Measurements from ENCODE around the gene TCTN1.

The TCTN1 gene

DNA sequence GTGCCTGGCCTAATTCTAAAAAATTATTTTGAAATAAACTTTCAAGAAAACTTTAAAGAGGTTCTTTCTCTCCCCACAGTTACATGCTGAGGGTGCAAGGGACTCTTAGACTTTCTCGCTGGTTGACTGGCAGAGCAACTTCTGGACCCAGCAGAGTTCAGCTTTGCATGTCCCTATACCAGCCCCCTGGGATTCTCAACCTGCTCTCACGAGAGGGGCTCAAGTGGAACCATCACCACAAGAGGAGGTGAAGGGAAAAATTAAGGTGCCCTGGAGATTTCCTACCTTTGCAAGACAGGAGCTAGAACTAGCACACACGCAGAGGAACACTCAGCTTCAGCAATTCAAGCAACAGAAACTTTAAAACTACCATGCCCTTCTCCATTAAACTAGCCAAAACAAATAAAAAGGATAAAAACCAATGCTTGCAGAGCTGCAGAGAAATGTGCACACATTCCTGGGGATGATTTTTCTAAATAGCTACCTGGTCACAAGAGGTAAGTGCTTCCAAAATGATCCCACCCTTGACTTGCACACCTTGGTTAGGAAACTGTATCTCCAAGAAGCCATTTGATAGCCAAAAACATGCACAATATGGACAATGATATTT lies 72.5 kb downstream of the TCTN1 start:
- DNase-seq = no peak

DNA sequence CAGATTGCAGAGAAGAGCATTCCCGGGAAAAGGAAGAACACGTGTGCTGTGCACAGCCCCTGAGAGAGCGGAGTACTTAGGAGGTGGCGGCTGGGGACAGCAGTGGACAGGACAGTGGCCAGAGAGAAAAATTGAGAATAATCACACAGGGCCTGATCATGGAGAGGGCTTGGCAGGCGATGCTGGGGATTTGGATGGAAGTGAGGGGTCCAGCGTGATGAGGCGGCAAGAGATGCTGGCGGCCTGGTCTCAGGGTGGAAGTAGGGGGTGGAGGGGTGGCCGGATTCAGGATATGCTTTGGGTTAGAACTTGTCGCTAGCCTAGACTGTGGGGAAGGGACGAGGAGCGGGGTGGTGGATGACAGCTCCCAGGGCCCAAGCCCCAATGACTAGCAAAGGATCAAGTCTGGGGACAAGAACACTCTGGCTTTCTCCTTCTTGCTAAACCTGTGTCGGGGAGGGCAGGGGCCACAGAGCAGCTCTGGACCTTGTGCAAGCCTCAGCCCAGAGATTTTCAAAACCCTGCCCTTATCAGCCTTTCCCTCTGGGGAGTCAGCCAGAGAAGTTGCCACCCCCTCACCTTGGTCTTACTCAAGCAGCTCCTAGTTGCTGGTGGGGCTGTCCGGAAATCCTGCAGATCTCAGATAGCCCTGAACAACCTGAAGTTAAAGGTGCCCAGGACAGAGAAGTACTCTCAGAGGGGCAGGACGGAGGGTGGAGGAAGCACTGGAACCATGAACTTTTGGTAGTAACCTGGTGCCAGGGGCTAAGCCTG lies 73.7 kb downstream of the TCTN1 start:
- no peak for DNase-seq

DNA sequence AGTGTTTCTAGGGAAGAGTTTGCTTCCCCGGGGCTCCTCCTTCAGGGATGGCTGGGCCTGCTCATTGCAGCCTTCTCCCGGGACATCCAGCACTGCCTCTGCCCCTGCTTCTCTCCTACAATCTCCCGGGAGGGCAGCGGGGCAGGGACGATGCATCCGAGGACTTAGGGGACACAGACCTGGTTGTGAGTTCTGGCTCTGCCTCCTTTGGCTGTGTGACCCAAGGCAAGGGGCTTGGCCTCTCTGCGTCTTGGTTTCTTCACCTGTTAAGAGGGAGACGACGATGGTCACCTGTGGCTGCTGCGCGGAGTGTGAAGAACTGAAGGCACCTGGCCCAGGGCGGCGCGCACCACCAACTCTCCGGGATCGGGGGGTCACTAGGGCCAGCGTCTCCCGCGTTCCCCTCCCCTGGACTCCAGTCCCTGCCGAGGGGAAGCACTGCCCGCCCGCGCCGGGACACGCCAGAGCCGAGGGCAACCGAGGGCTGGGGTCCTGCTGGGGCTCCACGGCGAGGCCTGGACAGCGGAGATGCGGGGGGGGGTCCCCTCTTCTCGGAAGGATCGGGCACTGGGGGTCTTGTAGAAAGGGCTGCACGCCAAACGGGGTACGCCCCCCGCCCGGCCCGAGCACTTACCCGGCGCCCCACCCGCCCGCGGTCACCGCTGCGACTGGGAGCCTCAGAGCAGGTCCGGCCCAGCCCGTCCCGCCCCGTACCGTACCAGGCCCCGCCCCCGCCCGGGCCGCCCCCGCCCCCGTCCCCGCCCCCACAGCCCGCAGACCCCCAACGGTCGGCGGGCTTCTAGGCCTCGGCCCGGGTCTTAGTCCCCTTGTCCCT lies 74.7 kb downstream of the TCTN1 start, which contains the start of gene HVCN1:
HVCN1 (minus strand) TSS at position 670 of the 835 bp plus-strand sequence. CDS start 5,870 bp downstream, outside the sequence.
- no peak for DNase-seq

DNA sequence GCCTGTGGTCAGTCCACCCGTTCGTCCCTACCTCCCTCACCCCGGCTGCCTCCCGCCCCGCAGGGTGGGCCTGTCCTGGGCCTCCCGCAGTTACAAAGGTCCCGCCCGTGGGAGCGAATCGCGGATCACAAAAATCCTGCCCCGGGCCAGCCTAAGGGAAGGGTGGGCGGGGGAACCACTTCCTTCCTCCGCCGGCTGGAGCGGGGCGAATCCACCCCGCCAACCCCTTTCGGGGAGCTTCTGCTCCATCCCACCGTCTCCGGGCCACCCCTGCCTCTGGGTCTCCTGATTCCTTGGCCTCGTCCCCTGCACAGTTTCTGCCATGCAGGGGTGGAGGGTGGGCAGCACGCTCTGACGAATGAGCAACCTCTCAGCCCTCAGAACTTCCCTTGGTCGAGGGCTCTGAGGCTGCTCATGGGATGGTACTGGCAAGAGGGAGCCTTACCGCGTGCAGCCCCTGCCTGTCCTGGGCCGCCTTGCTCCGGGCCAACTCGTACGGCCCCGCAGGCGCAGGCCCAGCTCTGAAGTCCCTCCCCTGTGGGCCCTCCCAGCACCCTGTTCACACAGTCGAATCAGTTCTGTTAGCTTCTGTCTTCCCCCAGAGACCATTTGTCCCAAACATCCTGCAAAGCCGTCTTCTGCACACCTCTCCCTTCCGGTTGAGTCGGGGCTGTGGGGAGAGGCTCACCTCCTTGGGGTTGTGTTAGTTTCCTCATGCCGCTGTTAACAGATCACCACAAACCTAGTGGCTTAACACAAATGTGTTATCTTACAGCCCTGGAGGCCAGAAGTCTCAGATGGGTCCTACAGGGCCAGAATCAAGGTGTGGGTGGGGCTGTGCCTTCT lies 75.6 kb downstream of the TCTN1 start:
- peak; percentile 77 for DNase-seq

DNA sequence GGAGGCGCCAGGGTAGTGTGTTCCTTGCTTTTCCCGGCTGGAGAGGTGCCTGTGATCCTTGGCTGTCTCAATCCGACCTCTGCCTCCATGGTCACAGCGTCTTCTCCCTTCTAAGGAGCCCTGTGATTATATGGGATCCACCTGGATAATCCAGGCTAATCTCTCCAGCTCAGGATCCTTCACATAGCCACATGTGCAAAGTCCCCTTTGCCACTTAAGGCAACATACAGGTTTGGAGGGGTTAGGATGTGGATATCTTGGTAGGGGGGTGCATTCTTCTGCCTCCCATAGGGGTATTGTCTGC lies 76.2 kb downstream of the TCTN1 start:
- no peak for DNase-seq

DNA sequence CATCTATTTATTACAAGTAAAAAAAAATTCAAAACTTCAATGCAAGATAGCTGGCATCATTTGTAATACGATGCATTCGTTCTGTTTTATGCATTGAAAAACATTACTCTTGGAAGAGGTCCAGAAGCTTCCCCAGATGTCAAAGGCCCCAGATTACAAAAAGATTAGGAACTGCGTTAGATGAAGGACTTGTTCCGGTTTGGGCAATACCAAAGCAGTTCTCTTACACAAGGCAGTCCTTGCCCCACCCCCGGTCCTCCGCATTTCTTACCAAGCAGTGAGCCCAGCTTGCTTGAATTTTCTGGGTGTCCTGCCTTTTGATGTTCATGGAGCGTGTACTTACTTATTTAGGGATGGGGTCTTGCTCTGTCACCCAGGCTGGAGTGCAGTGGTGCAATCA lies 79.8 kb downstream of the TCTN1 start:
- DNase-seq = no peak

DNA sequence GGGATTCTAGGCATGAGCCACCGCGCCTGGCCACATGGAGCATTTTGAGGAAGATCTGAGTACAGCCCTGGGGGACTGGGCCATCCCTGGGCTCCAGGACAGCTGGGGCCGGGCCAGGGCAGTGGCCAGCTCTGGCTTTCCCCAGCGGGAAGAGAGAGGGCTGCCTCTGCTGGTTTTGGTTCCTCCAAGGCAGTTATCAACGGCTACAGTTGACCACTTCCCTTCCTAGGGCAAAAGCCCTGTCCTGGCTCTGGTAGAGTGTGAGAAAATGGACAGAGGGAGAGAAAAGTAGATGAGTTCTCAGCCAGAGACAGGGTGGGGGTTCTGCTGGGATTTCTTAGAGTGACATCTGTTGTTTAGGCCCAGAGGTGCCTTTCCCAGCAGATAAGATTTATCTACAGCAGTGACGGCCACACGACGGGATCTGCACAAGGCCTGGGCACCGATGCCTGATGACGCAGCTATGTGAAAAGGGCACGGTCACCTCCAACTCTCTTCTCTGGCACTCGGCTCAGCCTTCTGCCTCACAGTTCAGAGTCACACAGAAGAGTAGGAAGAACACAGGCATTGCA lies 80.5 kb downstream of the TCTN1 start:
- DNase-seq = no peak

DNA sequence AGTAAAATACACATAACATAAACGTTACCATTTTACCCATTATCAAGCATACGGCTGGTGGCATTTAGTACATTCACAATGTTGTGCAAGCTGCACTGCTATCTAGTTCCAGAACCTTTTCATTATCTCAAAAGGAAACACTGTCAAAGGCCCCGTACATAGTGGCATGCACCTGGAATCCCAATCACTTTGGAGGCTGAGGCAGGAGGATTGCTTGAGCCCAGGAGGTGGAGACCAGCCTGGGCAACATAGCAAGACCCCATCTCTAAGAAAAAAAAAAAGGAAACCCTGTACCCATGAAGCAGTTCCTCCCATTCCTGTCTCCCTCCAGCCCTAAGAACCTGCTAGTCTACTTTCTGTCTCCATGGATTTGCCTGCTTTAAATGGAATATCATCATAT lies 82.4 kb downstream of the TCTN1 start:
- DNase-seq = no peak

DNA sequence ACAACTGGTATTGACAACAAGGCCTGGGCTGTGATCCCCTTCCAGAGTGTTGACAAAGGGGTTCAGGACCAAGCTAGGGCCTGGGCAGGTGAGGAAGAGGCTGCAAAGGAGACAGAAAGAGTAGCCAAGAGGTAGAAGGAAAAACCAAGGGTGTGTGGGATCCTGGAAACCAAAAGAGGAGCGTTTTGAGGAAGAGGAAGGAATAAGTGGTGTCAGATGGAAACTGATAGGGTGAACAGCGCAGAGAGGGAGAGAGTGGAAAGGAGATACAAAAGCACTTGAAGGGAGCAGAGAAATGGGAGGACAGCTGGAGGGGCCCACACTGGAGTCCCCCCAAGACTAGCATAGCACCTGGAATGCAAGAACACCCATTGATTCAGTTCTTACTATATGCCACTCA lies 83.3 kb downstream of the TCTN1 start:
- DNase-seq = no peak

DNA sequence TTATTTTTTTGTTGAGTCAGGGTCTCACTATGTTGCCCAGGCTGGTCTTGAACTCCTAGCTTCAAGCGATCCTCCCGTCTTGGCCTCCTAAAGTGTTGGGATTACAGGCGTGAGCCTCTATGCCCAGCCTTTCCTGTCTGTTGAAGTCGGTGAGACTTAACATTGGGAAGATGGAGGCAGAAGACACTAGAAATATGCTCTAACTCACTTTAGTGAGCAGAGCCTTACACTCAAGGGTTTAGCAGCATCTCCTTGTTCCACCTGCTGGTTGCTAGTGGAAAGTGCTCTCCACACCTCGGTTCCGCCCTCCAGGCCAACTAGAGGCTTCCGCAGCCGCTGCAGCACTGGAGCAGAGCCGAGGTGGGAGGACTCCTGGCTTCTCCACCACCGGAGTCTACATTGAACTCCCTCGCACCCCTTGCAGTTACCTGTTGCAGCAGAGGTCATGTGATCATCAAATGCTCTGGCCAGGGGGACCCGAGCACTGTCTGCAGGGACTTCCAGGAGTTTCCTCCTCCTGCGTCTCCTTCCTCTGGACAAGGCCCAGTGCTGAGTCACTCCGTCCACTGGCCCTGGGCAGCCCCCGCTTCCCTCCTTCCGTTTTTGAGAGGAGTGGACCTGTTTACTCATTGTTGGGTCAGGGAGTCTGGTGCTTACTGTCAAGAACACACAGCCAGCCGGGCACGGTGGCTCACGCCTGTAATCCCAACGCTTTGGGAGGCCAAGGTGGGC lies 84.4 kb downstream of the TCTN1 start:
- DNase-seq = peak; percentile 85
